DOHH2 (cell line): ENCODE results near the gene SLC17A1.

ENCODE experiments used
- EZH2phosphoT487 ChIP-seq: fragments of 200-600 bp; sonication (generic); IDR thresholded peaks from 2 replicates; pipeline ENCODE4 v1.6.1; 2017; ENCODE audit warnings: borderline replicate concordance, mild to moderate bottlenecking, antibody characterized with exemption, low read length, moderate library complexity, mixed read lengths
- TF ChIP-seq, protein P1 (sequence below): fragments of 200-600 bp; sonication (generic); IDR thresholded peaks from one replicate; pipeline ENCODE4 v1.5.1; 2014; ENCODE audit warnings: antibody characterized with exemption, mild to moderate bottlenecking, low read depth, low read length; ENCODE audit not compliant: poor library complexity, severe bottlenecking

DNA sequence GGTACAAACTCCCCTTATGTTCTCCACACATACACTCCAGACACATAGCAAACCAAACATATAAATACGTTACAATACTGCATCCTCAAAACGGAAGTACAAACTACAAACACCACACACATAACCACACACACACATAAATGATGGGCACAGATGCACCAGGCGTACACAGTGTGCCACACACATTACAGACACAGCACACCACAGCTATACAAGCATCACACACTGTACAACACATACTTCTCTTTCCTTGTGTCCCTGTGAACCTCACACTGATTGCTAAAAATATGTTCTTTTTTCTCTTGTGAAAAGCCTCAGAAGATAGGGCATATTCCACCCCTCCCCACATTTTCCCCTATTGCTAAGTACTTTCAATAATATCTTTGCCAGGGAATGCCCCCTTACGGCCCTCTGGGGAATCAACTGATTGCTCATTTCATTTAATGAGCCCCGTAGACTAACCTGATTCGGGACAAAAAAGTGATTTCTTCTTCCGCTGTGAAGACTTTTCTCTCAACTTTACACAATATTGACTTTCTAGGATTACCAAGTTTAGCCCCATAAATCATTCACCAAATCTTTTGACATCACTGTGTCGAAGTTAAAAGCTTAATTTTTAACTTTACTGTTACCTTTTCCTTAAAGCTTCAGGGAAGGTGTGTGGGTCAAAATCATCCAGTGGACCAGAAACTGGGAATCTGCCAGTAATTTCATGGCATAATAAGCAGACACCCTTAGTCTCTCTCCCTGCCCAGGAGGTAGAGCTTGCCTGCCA is at the start of gene SLC17A1:
- TF ChIP-seq, protein P1, sequence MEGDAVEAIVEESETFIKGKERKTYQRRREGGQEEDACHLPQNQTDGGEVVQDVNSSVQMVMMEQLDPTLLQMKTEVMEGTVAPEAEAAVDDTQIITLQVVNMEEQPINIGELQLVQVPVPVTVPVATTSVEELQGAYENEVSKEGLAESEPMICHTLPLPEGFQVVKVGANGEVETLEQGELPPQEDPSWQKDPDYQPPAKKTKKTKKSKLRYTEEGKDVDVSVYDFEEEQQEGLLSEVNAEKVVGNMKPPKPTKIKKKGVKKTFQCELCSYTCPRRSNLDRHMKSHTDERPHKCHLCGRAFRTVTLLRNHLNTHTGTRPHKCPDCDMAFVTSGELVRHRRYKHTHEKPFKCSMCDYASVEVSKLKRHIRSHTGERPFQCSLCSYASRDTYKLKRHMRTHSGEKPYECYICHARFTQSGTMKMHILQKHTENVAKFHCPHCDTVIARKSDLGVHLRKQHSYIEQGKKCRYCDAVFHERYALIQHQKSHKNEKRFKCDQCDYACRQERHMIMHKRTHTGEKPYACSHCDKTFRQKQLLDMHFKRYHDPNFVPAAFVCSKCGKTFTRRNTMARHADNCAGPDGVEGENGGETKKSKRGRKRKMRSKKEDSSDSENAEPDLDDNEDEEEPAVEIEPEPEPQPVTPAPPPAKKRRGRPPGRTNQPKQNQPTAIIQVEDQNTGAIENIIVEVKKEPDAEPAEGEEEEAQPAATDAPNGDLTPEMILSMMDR: no peak
- TF ChIP-seq EZH2phosphoT487: no peak
